H1 (cell line): ENCODE measurements around the gene AIFM1. TPM values are rescaled to one million over a fixed set of nuclear protein-coding genes. Genes with fewer than 3 reads are reported as not detected.

ENCODE experiments used
- BRCA1 ChIP-seq: IDR thresholded peaks from 2 replicates; pipeline ENCODE4 v1.6.1; 2012; ENCODE audit warnings: low read depth, low read length, improper control_type of control experiment
- CBX5 ChIP-seq: fragments of 300-800, 300-1000 bp; sonication (generic); IDR thresholded peaks from 2 replicates; pipeline ENCODE4 v1.7.1; 2016; ENCODE audit warnings: antibody characterized with exemption, low read length, low read depth
- EGR1 ChIP-seq: IDR thresholded peaks from 2 replicates; pipeline ENCODE4 v1.6.1; 2011; ENCODE audit warnings: low read depth, low read length, borderline replicate concordance
- EZH2 ChIP-seq: fragments of 200-600 bp; sonication (generic); IDR thresholded peaks from 2 replicates; pipeline ENCODE4 v1.7.1; 2012; ENCODE audit warnings: low read depth, mild to moderate bottlenecking, moderate library complexity, low read length, inconsistent platforms; ENCODE audit not compliant: severe bottlenecking
- GTF2F1 ChIP-seq: IDR thresholded peaks from 2 replicates; pipeline ENCODE4 v1.6.1; 2012; ENCODE audit warnings: low read depth, low read length, improper control_type of control experiment, borderline replicate concordance
- KDM1A ChIP-seq: fragments of 200-600, 300-600 bp; sonication (generic); IDR thresholded peaks from 2 replicates; pipeline ENCODE4 v1.7.1; 2016; ENCODE audit warnings: mild to moderate bottlenecking, low read length, borderline replicate concordance
- KDM4A ChIP-seq: IDR thresholded peaks from one replicate; pipeline ENCODE4 v1.7.1; 2012; ENCODE audit warnings: low read depth, mild to moderate bottlenecking, moderate library complexity, low read length, inconsistent platforms; ENCODE audit not compliant: severe bottlenecking
- KDM5A ChIP-seq: fragments of 200-600 bp; IDR thresholded peaks from 2 replicates; pipeline ENCODE4 v1.7.1; 2012; ENCODE audit warnings: mild to moderate bottlenecking, low read length, inconsistent platforms, mixed read lengths
- MAFK ChIP-seq: IDR thresholded peaks from 2 replicates; pipeline ENCODE4 v1.6.1; 2012; ENCODE audit warnings: low read depth, mild to moderate bottlenecking, improper control_type of control experiment, low read length
- NRF1 ChIP-seq: IDR thresholded peaks from 2 replicates; pipeline ENCODE4 v1.6.1; 2011; ENCODE audit warnings: mild to moderate bottlenecking, low read depth, low read length, improper control_type of control experiment
- PHF8 ChIP-seq: fragments of 200-600 bp; sonication (generic); conservative IDR thresholded peaks from 2 replicates; pipeline ENCODE4 v1.7.1; 2012; ENCODE audit warnings: low read depth, mild to moderate bottlenecking, inconsistent platforms, low read length, moderate library complexity
- POU5F1 ChIP-seq: IDR thresholded peaks from 2 replicates; pipeline ENCODE4 v1.6.1; 2011; ENCODE audit warnings: low read depth, mild to moderate bottlenecking, low read length, moderate library complexity
- RAD21 ChIP-seq, 2 experiments: IDR thresholded peaks in 1 of 2; conservative IDR thresholded peaks in 1 of 2; 2 replicates each; pipeline ENCODE4 v1.6.1; 2011; ENCODE audit warnings: low read depth in 2 of 2, low read length in 2 of 2, improper control_type of control experiment in 1 of 2, inconsistent platforms in 1 of 2, mild to moderate bottlenecking in 1 of 2, moderate library complexity in 1 of 2
- RBBP5 ChIP-seq: IDR thresholded peaks from 2 replicates; pipeline ENCODE4 v1.7.1; 2012; ENCODE audit warnings: low read depth, mild to moderate bottlenecking, inconsistent platforms, low read length, moderate library complexity, borderline replicate concordance
- RFX5 ChIP-seq: IDR thresholded peaks from 2 replicates; pipeline ENCODE4 v1.6.1; 2011; ENCODE audit warnings: low read depth, low read length, improper control_type of control experiment, borderline replicate concordance
- SIX5 ChIP-seq: IDR thresholded peaks from 2 replicates; pipeline ENCODE4 v1.6.1; 2011; ENCODE audit warnings: mild to moderate bottlenecking, low read depth, low read length
- SP1 ChIP-seq: IDR thresholded peaks from 2 replicates; pipeline ENCODE4 v1.6.1; 2011; ENCODE audit warnings: low read depth, low read length
- SP2 ChIP-seq: IDR thresholded peaks from 2 replicates; pipeline ENCODE4 v1.6.1; 2012; ENCODE audit warnings: mild to moderate bottlenecking, low read length, inconsistent platforms
- SP4 ChIP-seq: IDR thresholded peaks from 2 replicates; pipeline ENCODE4 v1.6.1; 2012; ENCODE audit warnings: low read length, inconsistent platforms
- SRF ChIP-seq: IDR thresholded peaks from 2 replicates; pipeline ENCODE4 v1.6.1; 2011; ENCODE audit warnings: mild to moderate bottlenecking, low read depth, low read length, moderate library complexity
- TBP ChIP-seq: IDR thresholded peaks from 2 replicates; pipeline ENCODE4 v1.6.1; 2011; ENCODE audit warnings: low read depth, low read length, improper control_type of control experiment
- TCF12 ChIP-seq: IDR thresholded peaks from 2 replicates; pipeline ENCODE4 v1.6.1; 2011; ENCODE audit warnings: low read depth, mild to moderate bottlenecking, low read length
- polyA plus RNA-seq, 7 experiments: library from polyadenylated mRNA; depleted of rRNA in 3 of 7; stranded (reverse) in 5 of 7; unstranded in 2 of 7; fragments of >200 nt in 5 of 7; fragments of 200-250 nt in 2 of 7; gene quantifications; 1 replicate in 5 of 7; 2 replicates in 1 of 7; 4 replicates in 1 of 7; pipeline versions ENCODE4 v1.2.1 to v1.2.3, GENCODE V29; 2011 to 2013; ENCODE audit warnings: missing spikeins in 2 of 7, mixed read lengths in 2 of 7
- total RNA-seq: library from RNA; stranded (reverse); fragmentation: NEBNext Ultra II Directional; extraction: Animal tissue kit (Norgen Biotek cat#: 25700); gene quantifications from 2 replicates; pipeline ENCODE4 v1.2.1, GENCODE V29; 2021
- TF ChIP-seq, protein P1 (sequence below): IDR thresholded peaks from 2 replicates; pipeline ENCODE4 v1.6.1; 2012; ENCODE audit warnings: inconsistent platforms
- TF ChIP-seq, protein P2 (sequence below): IDR thresholded peaks from 2 replicates; pipeline ENCODE4 v1.6.1; 2011; ENCODE audit warnings: low read length, improper control_type of control experiment

The AIFM1 gene
- total and polyA plus RNA-seq, 2 of the 8 experiments (the other 6 are each of a cell fraction or from before 2014, with no cell fraction given) = 34.1 to 55.4 TPM

DNA sequence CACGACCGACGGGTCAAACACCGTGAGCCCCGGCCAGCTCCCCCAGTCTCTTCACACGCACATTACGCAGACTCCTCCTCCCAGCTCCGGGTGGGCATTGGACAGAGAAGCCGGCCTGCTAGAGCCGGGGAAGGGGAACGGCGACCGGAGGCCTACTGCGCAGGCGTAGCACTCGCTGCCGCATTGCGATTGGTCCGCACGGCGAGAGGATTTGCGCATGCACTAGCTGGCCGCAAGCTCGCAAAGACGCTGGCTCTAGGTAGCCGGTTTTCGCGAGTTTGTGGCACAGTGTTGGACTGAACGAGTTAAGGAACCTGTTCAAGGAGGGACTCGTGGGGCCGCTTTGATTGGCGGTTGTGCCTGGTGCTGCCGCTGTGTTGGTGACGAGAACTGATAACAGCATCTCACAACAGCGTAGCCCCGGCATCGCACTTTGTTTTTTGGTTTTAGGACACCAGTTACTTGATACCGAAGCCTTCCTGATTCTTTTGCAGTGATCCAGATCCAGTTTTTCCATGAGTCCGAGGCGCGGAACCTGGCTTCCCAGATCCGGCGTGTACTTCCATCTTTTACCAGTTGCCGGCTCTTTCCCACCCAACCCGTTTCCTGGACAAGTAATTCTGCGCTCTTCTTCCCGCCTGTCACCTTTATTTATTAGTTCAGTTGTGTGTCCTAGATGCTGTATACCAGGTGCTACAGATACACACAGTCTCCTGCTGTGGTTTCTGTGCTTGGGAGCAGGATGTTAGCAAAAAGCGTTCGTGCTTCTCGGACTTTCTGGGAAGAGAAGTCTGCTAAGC is at the start of gene AIFM1 (continued):
- no peak for TF ChIP-seq MAFK
- no peak for TF ChIP-seq SRF
- peak; percentile 41 for TF ChIP-seq TBP
- no peak; the same call in 1 of the 2 replicates for TF ChIP-seq SP4
- peak; percentile 37; the same call in 1 of the 2 replicates for TF ChIP-seq RFX5
- TF ChIP-seq, protein P1, sequence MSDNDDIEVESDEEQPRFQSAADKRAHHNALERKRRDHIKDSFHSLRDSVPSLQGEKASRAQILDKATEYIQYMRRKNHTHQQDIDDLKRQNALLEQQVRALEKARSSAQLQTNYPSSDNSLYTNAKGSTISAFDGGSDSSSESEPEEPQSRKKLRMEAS = no peak
- peak; percentile 72 for TF ChIP-seq NRF1
- TF ChIP-seq KDM4A = peak; percentile 57
- TF ChIP-seq SP2 = no peak
- no peak for TF ChIP-seq KDM5A
- TF ChIP-seq SP1 = peak; percentile 100
- TF ChIP-seq EZH2 = no peak
- no peak for TF ChIP-seq TCF12
- TF ChIP-seq RBBP5 = no peak
- no peak for TF ChIP-seq BRCA1
- no peak for TF ChIP-seq GTF2F1
- peak; percentile 57; the same call in 1 of the 2 replicates for TF ChIP-seq EGR1
- TF ChIP-seq KDM1A = no peak
- TF ChIP-seq RAD21 (IDR thresholded peaks at IDR 0.05 in 1 of 2, conservative IDR thresholded peaks at IDR 0.05 in 1 of 2; ENCODE audit: low read depth in 2 of 2, low read length in 2 of 2) = no peak
- TF ChIP-seq CBX5 = no peak
- TF ChIP-seq POU5F1 = no peak
- peak; percentile 40 for TF ChIP-seq PHF8
- no peak for TF ChIP-seq SIX5
- TF ChIP-seq, protein P2, sequence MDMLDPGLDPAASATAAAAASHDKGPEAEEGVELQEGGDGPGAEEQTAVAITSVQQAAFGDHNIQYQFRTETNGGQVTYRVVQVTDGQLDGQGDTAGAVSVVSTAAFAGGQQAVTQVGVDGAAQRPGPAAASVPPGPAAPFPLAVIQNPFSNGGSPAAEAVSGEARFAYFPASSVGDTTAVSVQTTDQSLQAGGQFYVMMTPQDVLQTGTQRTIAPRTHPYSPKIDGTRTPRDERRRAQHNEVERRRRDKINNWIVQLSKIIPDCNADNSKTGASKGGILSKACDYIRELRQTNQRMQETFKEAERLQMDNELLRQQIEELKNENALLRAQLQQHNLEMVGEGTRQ = no peak
